Measurements from ENCODE around the gene UNG. TPM values are rescaled to one million over a fixed set of nuclear protein-coding genes. Genes with fewer than 3 reads are reported as not detected.
A peak's percentile ranks its signal among the peaks of the same experiment; 100 is the strongest.

Gene UNG
- total RNA-seq, 2 donors from 2014 or later = 13.9 to 16.6 TPM

DNA sequence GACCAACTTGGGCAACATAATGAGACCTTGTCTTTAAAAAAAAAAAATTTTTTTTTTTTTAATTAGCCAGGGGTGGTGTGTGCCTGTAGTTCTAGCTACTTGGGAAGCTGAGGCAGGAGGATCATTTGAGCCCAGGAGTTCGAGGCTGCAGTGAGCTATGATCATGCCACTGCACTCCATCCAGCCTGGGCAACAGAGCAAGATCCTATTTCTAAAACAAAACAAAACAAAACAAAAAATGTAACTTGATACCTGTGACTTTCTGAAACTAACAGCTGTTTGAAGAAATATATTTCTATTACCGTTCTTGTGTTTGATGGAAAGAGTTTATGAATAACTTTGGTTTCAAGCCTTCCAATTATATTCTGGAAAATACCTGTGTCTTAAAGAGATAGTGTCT is 17.2 kb downstream of the UNG start:
- DNase-seq = no peak
- intact Hi-C loops (cut with DNase I) = loop anchor here (5.0 to 10.0 kb wide), 2 partner anchors 43 to 50 kb away; no protein-coding TSS in a partner anchor
- ATAC-seq = no peak

GRCh38 chr12:109115404-109115757 is 18.0 kb downstream of the UNG start:
- DNase-seq (no peak), ATAC-seq (no peak)
- intact Hi-C loops (cut with DNase I) = loop anchor here (5.0 to 10.0 kb wide), 2 partner anchors 42 to 49 kb away; no protein-coding TSS in a partner anchor

- peak; percentile 67 for DNase-seq
- ATAC-seq = peak; percentile 45 to 69
- intact Hi-C loops (cut with DNase I) = loop anchor here (5.0 to 10.0 kb wide), 2 partner anchors 41 to 49 kb away; no protein-coding TSS in a partner anchor
Measured at GRCh38 chr12:109115758-109116610, 18.6 kb downstream of the UNG start, which contains the start of gene ACACB. Gene ACACB, plus strand, starts transcription at chr12:109116587. Its CDS starts 22,819 bp downstream, at chr12:109139406.

DNA sequence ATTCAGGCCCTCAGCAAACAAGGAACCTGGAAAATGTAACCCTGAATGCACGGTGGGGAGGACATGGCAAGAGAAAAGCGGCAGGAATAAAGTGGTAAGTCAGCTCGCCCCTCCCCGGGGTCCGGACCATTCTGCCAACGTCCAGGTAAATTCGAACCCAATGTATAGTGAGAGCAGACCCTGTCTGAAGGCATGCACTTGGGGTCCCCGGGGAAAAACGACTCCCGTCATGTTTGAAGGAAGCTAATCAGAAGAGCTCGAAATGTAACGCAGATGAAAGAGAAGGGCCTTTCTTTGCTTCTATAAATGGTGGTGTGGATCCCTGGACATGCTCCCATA is 19.2 kb downstream of the UNG start:
- ATAC-seq (no peak), DNase-seq (no peak)
- intact Hi-C loops (cut with DNase I) = loop anchor here (5.0 to 10.0 kb wide), 2 partner anchors 41 to 48 kb away; no protein-coding TSS in a partner anchor

- no peak for ATAC-seq
- intact Hi-C loops (cut with DNase I) = no loop called here
Measured at GRCh38 chr12:109120095-109120494, 22.7 kb downstream of the UNG start.

GRCh38 chr12:109120557-109120956 is 23.2 kb downstream of the UNG start:
- DNase-seq = no peak
- intact Hi-C loops (cut with DNase I) = no loop called here
- ATAC-seq = no peak

More at GRCh38 chr12:109120095-109120494, 22.7 kb downstream of the UNG start:
- DNase-seq = no peak

DNA sequence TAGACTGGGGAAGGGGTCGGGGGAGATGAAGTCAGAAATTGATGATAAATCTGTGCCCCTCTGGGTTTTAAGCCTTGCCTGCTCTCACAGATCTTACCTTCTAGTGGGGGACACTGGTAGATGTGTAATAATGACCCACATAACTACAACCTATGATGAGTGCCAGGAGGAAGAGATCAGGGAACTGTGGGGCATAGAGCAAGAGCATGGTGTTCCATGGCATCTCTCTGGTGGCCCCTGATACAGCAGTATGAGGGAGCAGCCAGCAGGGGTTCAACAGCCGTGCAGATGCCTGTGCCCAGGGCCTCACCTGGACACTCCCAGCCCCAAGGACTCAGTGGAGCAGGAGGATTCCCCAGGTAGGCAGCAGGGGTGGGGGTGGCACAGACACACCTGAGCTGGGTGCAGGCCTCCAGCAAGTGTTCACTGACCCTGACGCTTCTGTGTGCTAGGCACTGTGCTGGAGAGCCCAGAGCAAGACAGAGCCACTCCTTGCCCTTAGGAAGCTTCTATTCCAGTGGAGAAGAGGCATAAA is 24.0 kb downstream of the UNG start:
- DNase-seq (no peak), ATAC-seq (no peak)
- intact Hi-C loops (cut with DNase I) = no loop called here

DNA sequence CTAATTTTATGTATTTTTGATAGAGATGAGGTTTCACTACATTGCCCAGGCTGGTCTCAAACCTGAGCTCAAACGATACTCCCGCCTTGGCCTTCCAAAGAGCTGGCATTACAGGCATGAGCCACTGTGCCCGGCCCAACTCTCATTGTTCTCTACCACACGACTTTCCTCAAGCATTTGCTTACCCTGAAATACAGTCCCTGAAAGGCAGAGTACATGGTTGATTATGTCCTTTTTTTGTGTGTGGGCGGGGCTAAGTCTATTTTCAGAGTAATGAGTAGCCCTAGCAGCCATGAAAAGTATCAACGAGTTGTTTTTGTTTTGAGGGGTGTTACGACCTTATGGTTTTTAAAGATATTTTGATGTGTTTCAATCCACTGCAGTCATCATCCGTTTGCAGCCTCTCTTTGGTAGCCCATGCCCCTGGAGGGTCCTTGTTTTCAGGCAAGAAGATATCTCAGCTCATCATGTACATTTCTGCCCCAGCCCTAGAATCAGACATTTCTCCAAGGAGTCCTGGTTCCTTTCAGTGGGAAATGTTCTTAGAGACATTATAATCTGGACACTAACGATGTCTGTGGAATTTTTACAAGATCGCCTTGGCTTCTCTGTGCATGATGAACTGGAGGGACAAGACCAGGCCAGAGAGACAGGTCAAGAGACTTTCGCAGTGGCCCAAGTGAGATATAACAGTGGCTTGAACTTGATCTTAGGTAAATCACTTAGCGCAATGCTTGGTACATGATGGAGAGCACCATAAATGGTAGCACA is 27.7 kb downstream of the UNG start:
- intact Hi-C loops (cut with DNase I) = no loop called here
- no peak for DNase-seq
- peak in 1 of 2 donors; percentile 29 for ATAC-seq

DNA sequence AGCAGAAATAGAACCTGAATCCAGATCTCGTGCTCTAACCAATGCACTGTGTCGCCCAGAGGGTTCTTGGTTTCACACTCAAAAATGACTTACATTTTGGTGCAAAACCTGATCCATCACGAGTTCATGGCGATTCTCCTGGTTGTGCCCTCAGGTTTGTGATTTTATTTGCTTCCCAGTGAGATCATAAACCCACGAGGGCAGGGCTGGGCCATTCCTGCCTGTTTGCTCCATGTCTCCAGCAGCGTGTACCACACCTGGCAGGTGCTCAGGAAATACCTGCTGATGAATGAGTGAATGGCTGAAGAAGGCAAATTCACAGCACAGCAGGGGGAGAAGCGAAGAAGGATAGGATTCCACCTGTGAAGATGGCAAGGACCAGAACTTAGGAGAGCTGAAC is 28.4 kb downstream of the UNG start:
- no peak for DNase-seq
- intact Hi-C loops (cut with DNase I) = no loop called here
- ATAC-seq = no peak

GRCh38 chr12:109126784-109127183 is 29.4 kb downstream of the UNG start:
- intact Hi-C loops (cut with DNase I) = no loop called here
- ATAC-seq (no peak), DNase-seq (no peak)

DNA sequence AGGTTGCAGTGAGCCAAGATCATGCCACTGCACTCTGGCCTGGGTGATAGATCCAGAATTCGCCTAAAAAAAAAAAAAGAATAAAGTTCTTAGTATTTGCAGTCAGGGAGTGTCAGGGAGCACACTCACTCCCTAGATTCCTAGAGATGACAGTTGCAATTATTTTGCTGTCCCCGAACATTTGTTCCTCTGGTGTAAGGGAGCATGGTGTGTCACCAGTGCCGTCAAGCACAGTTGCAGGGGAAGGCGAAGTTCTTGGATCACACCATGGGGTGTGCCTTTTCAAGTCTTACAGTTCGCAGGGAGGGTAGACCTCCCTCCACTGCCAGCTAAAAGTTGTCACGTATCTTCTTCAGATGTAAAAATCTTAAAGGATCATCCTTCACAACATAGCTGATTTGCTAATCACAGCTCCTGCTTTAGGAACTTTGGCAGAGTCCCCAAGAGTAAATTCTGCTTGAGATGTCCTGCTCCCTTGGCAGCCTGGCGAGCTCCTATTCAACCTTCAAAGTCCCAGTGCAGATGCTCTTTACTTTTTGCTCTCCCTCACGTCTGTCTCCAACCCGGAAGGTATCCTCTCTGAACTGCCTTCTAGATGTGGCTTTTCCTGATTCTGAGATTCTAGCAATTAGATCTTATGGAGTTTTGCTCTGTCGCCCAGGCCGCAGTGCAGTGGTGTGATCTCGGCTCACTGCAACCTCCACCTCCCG is 30.3 kb downstream of the UNG start:
- DNase-seq (no peak), ATAC-seq (no peak)
- intact Hi-C loops (cut with DNase I) = no loop called here

DNA sequence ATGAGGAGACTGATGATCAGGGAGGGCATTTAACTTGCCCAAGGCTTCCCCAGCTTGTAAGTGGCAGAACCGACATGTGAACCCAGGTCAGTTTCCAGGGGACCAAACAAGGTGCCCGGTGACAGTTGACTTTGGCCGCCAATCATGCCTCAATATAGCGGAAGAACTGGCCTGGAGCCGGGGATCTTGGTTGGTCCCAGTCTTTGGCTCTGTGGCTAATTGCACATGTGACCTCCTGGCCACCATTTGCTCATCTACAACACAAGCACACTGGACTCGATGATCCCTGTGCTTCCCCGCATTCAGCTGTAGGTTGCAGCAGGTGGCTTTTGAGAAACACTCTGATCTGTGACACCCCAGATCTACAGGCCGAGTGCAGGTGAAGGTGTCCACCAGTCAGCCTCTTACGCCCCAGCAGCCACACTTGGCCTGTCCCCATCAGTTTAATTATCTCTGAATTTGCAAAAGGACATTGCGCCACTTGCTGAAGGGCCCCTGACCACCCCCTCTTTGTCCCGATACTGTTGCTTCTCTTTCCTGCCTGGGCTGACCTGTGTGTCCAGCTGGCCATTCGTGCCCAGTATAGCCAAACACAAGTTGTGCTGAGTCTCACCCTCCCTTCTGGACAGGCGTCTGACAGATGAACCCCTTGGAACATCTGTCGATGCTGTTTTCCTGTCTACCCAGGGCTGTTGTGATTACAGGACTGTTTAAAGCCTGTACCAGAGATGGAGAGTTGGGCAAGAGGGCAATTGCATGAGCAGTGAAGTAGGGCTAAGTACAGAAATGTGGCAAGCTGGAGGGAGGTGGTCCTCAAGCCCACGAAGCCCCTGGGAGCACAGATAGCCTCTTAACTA is 33.1 kb downstream of the UNG start:
- intact Hi-C loops (cut with DNase I) = no loop called here
- no peak for DNase-seq
- peak; percentile 7 to 39 for ATAC-seq

GRCh38 chr12:109131154-109132050 is 34.0 kb downstream of the UNG start:
- ATAC-seq (peak; percentile 88 to 93), DNase-seq (peak; percentile 77)
- intact Hi-C loops (cut with DNase I) = no loop called here

DNA sequence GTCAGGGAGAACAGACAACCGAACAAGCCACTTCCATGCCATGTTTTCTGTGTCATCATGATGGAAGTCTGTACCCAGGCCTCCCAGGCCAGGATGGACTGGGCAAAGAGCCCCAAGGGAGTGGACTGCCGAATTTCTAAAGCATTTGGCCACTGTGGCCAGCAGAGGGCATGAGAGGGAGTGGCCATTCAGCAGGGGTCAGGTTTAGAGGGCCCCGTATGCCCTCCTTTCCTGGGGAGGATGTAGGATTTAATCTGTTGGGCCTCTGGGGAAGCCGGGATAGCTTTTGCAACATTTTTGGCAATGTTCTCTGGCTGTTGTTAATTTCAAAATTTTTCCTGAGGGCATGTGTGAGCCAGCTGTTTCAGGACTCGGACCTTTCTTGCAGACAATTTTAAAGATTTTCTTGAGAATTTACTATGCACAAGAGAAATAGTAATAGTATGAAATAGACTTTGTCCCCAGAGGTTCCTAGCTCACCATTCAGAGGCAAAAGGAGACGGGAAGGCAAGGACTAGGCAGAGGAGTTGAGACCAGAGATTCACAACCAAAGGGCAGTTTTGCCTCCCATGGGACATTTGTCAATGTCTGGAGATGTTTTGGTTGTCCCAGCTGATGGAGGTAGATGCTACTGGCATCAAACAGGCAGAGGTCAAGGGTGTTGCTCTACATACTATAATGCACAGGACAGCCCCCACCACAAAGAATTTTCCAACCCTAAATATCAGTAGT is 37.0 kb downstream of the UNG start:
- ATAC-seq (peak; percentile 25 to 33), DNase-seq (peak; percentile 47)
- intact Hi-C loops (cut with DNase I) = no loop called here

DNA sequence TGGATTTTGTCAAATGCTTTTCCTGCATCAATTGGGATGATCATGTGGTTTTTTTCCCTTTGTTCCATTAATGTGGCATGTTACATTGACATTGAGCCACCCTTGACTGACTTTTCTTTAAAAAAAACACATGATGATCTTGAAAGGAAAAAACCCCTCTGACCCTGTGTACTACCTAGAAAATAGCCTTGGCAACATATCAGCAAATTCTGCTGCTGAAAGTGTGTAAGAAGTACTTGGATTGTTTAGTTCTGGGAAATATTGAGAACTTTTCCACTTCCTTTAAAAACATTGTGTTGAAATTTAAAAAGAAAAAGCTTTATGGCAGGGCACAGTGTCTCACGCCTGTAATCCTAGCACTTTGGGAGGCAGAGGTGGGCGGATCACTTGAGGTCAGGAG is 39.7 kb downstream of the UNG start:
- intact Hi-C loops (cut with DNase I) = no loop called here
- peak in 1 of 2 donors; percentile 9 for ATAC-seq
- no peak for DNase-seq

DNA sequence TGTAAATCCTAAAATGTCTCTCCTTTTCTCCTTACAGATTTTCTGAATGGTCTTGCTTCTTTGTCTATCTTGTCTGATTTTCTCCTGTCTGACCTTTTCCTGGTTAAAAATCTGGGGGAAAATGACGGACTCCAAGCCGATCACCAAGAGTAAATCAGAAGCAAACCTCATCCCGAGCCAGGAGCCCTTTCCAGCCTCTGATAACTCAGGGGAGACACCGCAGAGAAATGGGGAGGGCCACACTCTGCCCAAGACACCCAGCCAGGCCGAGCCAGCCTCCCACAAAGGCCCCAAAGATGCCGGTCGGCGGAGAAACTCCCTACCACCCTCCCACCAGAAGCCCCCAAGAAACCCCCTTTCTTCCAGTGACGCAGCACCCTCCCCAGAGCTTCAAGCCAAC is 42.0 kb downstream of the UNG start:
- ATAC-seq = no peak
- intact Hi-C loops (cut with DNase I) = no loop called here
- DNase-seq = no peak

GRCh38 chr12:109139791-109140190 is 42.4 kb downstream of the UNG start:
- peak in 1 of 2 donors; percentile 24 for ATAC-seq
- DNase-seq = no peak
- intact Hi-C loops (cut with DNase I) = no loop called here
